ENCODE results near the gene FXYD4. TPM values are rescaled to one million over a fixed set of nuclear protein-coding genes. Genes with fewer than 3 reads are reported as not detected.

Gene FXYD4
- polyA plus RNA-seq, 1 donor (not counting 4 experiments of a cell fraction or from before 2014, with no cell fraction given) = not detected

GRCh38 chr10:43342279-43343125 lies 28.9 kb upstream of the FXYD4 start:
- Histone ChIP-seq H3K4me1 (ENCODE audit: control insufficient read depth, extremely low read depth, insufficient read depth, low read length) (peaks cover 17% of the 10 kb centered on the region), H3K9me3 (ENCODE audit: control insufficient read depth, low read depth, low read length) (no peaks in the 10 kb centered on the region), H3K27me3 (ENCODE audit: control insufficient read depth, extremely low read depth, insufficient read depth, low read length) (no peaks in the 10 kb centered on the region), H3K9ac (ENCODE audit: control insufficient read depth, extremely low read depth, insufficient read depth, low read length) (no peak overlapping the region), H2AFZ (ENCODE audit: control insufficient read depth, low read length) (no peak overlapping the region), H3K27ac (ENCODE audit: control insufficient read depth, insufficient read depth, low read length) (no peak overlapping the region), H3K4me2 (ENCODE audit: control insufficient read depth, extremely low read depth, insufficient read depth, low read depth, low read length) (no peak overlapping the region), H4K20me1 (ENCODE audit: control insufficient read depth, extremely low read depth, insufficient read depth, low read length) (no peaks in the 10 kb centered on the region), H3K9me1 (ENCODE audit: control insufficient read depth, extremely low read depth, insufficient read depth, low read length) (no peaks in the 10 kb centered on the region), H3K79me2 (ENCODE audit: control insufficient read depth, insufficient read depth, low read length) (no peaks in the 10 kb centered on the region), H3K4me3 (ENCODE audit: control insufficient read depth in 2 of 3, extremely low read depth in 1 of 3, insufficient read depth in 2 of 3, low read depth in 1 of 3, low read length in 3 of 3) (no peak overlapping the region), H3K36me3 (ENCODE audit: control insufficient read depth in 2 of 2, extremely low read depth in 1 of 2, insufficient read depth in 2 of 2, low read length in 2 of 2) (no peaks in the 10 kb centered on the region)
- FAIRE-seq (no peak), DNase-seq (ENCODE audit: low read depth, low spot score) (no peak)
- TF ChIP-seq CTCF (optimal IDR thresholded peaks at IDR 0.05 in 1 of 3, IDR thresholded peaks at IDR 0.05 in 1 of 3, conservative IDR thresholded peaks at IDR 0.05 in 1 of 3; ENCODE audit: extremely low read depth in 1 of 3, insufficient read depth in 2 of 3, low read length in 3 of 3) = no peak
- no peak for TF ChIP-seq EZH2 (IDR thresholded peaks at IDR 0.05; ENCODE audit: low read length)
- dilution Hi-C loops (cut with MboI; ENCODE audit: extremely low pct_ligation_motif_present, low sequenced_read_pairs) = no loop called here

GRCh38 chr10:43343126-43343525 lies 28.3 kb upstream of the FXYD4 start:
- peaks cover 22% of the 10 kb centered on the region for H3K4me1 ChIP-seq (ENCODE audit: control insufficient read depth, extremely low read depth, insufficient read depth, low read length)
- dilution Hi-C loops (cut with MboI; ENCODE audit: extremely low pct_ligation_motif_present, low sequenced_read_pairs) = no loop called here
- TF ChIP-seq EZH2 (IDR thresholded peaks at IDR 0.05; ENCODE audit: low read length) (no peak), CTCF (optimal IDR thresholded peaks at IDR 0.05 in 1 of 3, IDR thresholded peaks at IDR 0.05 in 1 of 3, conservative IDR thresholded peaks at IDR 0.05 in 1 of 3; ENCODE audit: extremely low read depth in 1 of 3, insufficient read depth in 2 of 3, low read length in 3 of 3) (no peak)
- no peak overlapping the region for H3K9ac ChIP-seq (ENCODE audit: control insufficient read depth, extremely low read depth, insufficient read depth, low read length)
- H3K79me2 ChIP-seq (ENCODE audit: control insufficient read depth, insufficient read depth, low read length) = no peaks in the 10 kb centered on the region
- H3K27ac ChIP-seq (ENCODE audit: control insufficient read depth, insufficient read depth, low read length) = no peak overlapping the region
- H3K4me3 ChIP-seq (ENCODE audit: control insufficient read depth in 2 of 3, extremely low read depth in 1 of 3, insufficient read depth in 2 of 3, low read depth in 1 of 3, low read length in 3 of 3) = no peak overlapping the region
- FAIRE-seq (no peak), DNase-seq (ENCODE audit: low read depth, low spot score) (no peak)
- no peaks in the 10 kb centered on the region for H3K27me3 ChIP-seq (ENCODE audit: control insufficient read depth, extremely low read depth, insufficient read depth, low read length)
- no peaks in the 10 kb centered on the region for H3K36me3 ChIP-seq (ENCODE audit: control insufficient read depth in 2 of 2, extremely low read depth in 1 of 2, insufficient read depth in 2 of 2, low read length in 2 of 2)
- no peaks in the 10 kb centered on the region for H3K9me1 ChIP-seq (ENCODE audit: control insufficient read depth, extremely low read depth, insufficient read depth, low read length)
- H3K4me2 ChIP-seq (ENCODE audit: control insufficient read depth, extremely low read depth, insufficient read depth, low read depth, low read length) = no peak overlapping the region
- no peaks in the 10 kb centered on the region for H3K9me3 ChIP-seq (ENCODE audit: control insufficient read depth, low read depth, low read length)
- no peak overlapping the region for H2AFZ ChIP-seq (ENCODE audit: control insufficient read depth, low read length)
- H4K20me1 ChIP-seq (ENCODE audit: control insufficient read depth, extremely low read depth, insufficient read depth, low read length) = no peaks in the 10 kb centered on the region
